ENCODE data around the gene GPC5.

Gene GPC5

DNA sequence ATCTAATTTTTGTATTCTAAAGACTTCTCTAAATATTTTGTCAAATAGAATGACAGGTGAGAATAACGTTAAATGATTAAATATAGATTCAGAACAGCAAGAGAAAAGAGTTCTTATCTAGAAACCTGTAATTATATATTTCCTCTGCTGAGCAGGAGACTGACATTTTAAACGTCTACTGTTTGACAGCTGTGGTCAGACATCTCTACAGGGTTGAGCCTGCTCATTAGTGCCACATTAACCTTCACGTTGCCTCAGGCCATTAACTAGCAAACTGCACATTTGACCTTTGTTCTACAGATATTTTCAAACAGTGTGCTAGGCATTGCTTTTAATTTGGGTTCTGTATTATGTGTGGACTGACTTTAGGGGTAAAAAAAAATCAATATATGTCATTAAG lies 347.5 kb downstream of the GPC5 start:
- H3K4me3 ChIP-seq (ENCODE audit: low read length): no peak overlapping the region
- TF ChIP-seq CTCF (IDR thresholded peaks at IDR 0.05; ENCODE audit: low read depth, low read length) (no peak), EZH2phosphoT487 (IDR thresholded peaks at IDR 0.05; ENCODE audit: low read depth) (no peak)
- H3K27me3 ChIP-seq (ENCODE audit: low read depth, low read length): no peaks in the 10 kb centered on the region
- no peaks in the 10 kb centered on the region for H3K79me2 ChIP-seq (ENCODE audit: low read length)
- H3K36me3 ChIP-seq (replicated peaks; ENCODE audit: low read depth, low read length): no peaks in the 10 kb centered on the region
- H3K27ac ChIP-seq (ENCODE audit: low read length): no peak overlapping the region
- no peak overlapping the region for H2AFZ ChIP-seq (ENCODE audit: low read depth, low read length)
- H3K9me3 ChIP-seq (ENCODE audit: insufficient read depth, low read length): no peaks in the 10 kb centered on the region
- no peak overlapping the region for H3K9ac ChIP-seq (ENCODE audit: low read length)
- H4K20me1 ChIP-seq (ENCODE audit: insufficient read depth, low read length): no peaks in the 10 kb centered on the region
- H3K4me1 ChIP-seq (ENCODE audit: low read length): no peaks in the 10 kb centered on the region
- no peak overlapping the region for H3K4me2 ChIP-seq (ENCODE audit: low read length)

- Histone ChIP-seq H2AFZ (ENCODE audit: low read depth, low read length) (no peak overlapping the region), H3K9ac (ENCODE audit: low read length) (no peak overlapping the region), H3K36me3 (replicated peaks; ENCODE audit: low read depth, low read length) (no peaks in the 10 kb centered on the region), H4K20me1 (ENCODE audit: insufficient read depth, low read length) (no peaks in the 10 kb centered on the region), H3K79me2 (ENCODE audit: low read length) (no peaks in the 10 kb centered on the region), H3K27me3 (ENCODE audit: low read depth, low read length) (no peaks in the 10 kb centered on the region), H3K4me2 (ENCODE audit: low read length) (no peak overlapping the region), H3K4me3 (ENCODE audit: low read length) (no peak overlapping the region), H3K27ac (ENCODE audit: low read length) (no peak overlapping the region), H3K4me1 (ENCODE audit: low read length) (no peaks in the 10 kb centered on the region), H3K9me3 (ENCODE audit: insufficient read depth, low read length) (no peaks in the 10 kb centered on the region)
- TF ChIP-seq CTCF (IDR thresholded peaks at IDR 0.05; ENCODE audit: low read depth, low read length) (no peak), EZH2phosphoT487 (IDR thresholded peaks at IDR 0.05; ENCODE audit: low read depth) (no peak)
Measured at GRCh38 chr13:91747186-91747585, 348.8 kb downstream of the GPC5 start.

- Histone ChIP-seq H3K4me2 (ENCODE audit: low read length) (no peak overlapping the region), H3K4me1 (ENCODE audit: low read length) (no peaks in the 10 kb centered on the region), H3K9ac (ENCODE audit: low read length) (no peak overlapping the region), H3K4me3 (ENCODE audit: low read length) (no peak overlapping the region), H2AFZ (ENCODE audit: low read depth, low read length) (no peak overlapping the region), H3K36me3 (replicated peaks; ENCODE audit: low read depth, low read length) (no peaks in the 10 kb centered on the region), H3K27me3 (ENCODE audit: low read depth, low read length) (no peaks in the 10 kb centered on the region), H3K9me3 (ENCODE audit: insufficient read depth, low read length) (no peaks in the 10 kb centered on the region), H4K20me1 (ENCODE audit: insufficient read depth, low read length) (no peaks in the 10 kb centered on the region), H3K27ac (ENCODE audit: low read length) (no peak overlapping the region), H3K79me2 (ENCODE audit: low read length) (no peaks in the 10 kb centered on the region)
- TF ChIP-seq EZH2phosphoT487 (IDR thresholded peaks at IDR 0.05; ENCODE audit: low read depth) (no peak), CTCF (IDR thresholded peaks at IDR 0.05; ENCODE audit: low read depth, low read length) (no peak)
Measured at GRCh38 chr13:91748416-91749089, 350.1 kb downstream of the GPC5 start.

- Histone ChIP-seq H4K20me1 (ENCODE audit: insufficient read depth, low read length) (no peaks in the 10 kb centered on the region), H3K27ac (ENCODE audit: low read length) (no peak overlapping the region), H3K4me3 (ENCODE audit: low read length) (no peak overlapping the region), H3K4me1 (ENCODE audit: low read length) (no peaks in the 10 kb centered on the region), H3K27me3 (ENCODE audit: low read depth, low read length) (no peaks in the 10 kb centered on the region), H3K79me2 (ENCODE audit: low read length) (no peaks in the 10 kb centered on the region), H3K4me2 (ENCODE audit: low read length) (no peak overlapping the region), H3K9ac (ENCODE audit: low read length) (no peak overlapping the region), H2AFZ (ENCODE audit: low read depth, low read length) (no peak overlapping the region), H3K36me3 (replicated peaks; ENCODE audit: low read depth, low read length) (no peaks in the 10 kb centered on the region), H3K9me3 (ENCODE audit: insufficient read depth, low read length) (no peaks in the 10 kb centered on the region)
- TF ChIP-seq CTCF (IDR thresholded peaks at IDR 0.05; ENCODE audit: low read depth, low read length) (no peak), EZH2phosphoT487 (IDR thresholded peaks at IDR 0.05; ENCODE audit: low read depth) (no peak)
Measured at GRCh38 chr13:91758724-91759123, 360.3 kb downstream of the GPC5 start.

Measured in OCI-LY3 (cell line).